H7 (cell line): ENCODE measurements around the gene NCS1. TPM values are rescaled to one million over a fixed set of nuclear protein-coding genes. Genes with fewer than 3 reads are reported as not detected.
"Not testable (repeated sequence)": the region's sequence is repeated elsewhere in the genome, so short reads cannot be mapped to it uniquely, and the experiment has no call there.

Source experiments
- DNase-seq: peaks from one replicate; pipeline ENCODE4 v3.0.0; 2012
- H3K27me3 ChIP-seq: 2 replicates; pipeline ENCODE4 v1.6.0; 2011; ENCODE audit warnings: mild to moderate bottlenecking, low read length; ENCODE audit not compliant: control insufficient read depth, insufficient read depth
- H3K36me3 ChIP-seq: replicated peaks from 2 replicates; pipeline ENCODE4 v1.5.1; 2011; ENCODE audit warnings: low read length; ENCODE audit not compliant: control insufficient read depth, insufficient read depth
- H3K4me3 ChIP-seq: 2 replicates; pipeline ENCODE4 v1.5.1; 2011; ENCODE audit warnings: low read depth, mild to moderate bottlenecking, control low read depth, low read length, moderate library complexity; ENCODE audit not compliant: insufficient read depth
- total RNA-seq: library from RNA; depleted of rRNA; stranded (reverse); fragments of >200 nt; shearing (Covaris generic); gene quantifications from 2 replicates; pipeline ENCODE4 v1.2.3, GENCODE V29; 2014

The NCS1 gene
- total RNA-seq, 1 experiment from 2014 or later, result 28.3 TPM

- DNase-seq, result no peak
- peaks cover 26% of the 10 kb centered on the region for H3K27me3 ChIP-seq
- peak overlapping the region; percentile 60 for H3K4me3 ChIP-seq
- no peaks in the 10 kb centered on the region for H3K36me3 ChIP-seq
Measured at GRCh38 chr9:130264414-130265350, 92.5 kb downstream of the NCS1 start.

GRCh38 chr9:130265431-130266235 lies 93.4 kb downstream of the NCS1 start, which contains the start of gene HMCN2:
TSS of gene HMCN2 (plus strand) at chr9:130265760. CDS start at chr9:130265879, 119 bp downstream.
- Histone ChIP-seq H3K4me3 (peak within 1 kb of the TSS; percentile 60), H3K27me3 (peaks cover 26% of the 10 kb centered on the region), H3K36me3 (no peaks in the 10 kb centered on the region)
- peak; percentile 91 for DNase-seq

- no peaks in the 10 kb centered on the region for H3K36me3 ChIP-seq
- DNase-seq, result peak; percentile 85
- H3K4me3 ChIP-seq, result peak overlapping the region; percentile 60
- H3K27me3 ChIP-seq, result peaks cover 26% of the 10 kb centered on the region
Measured at GRCh38 chr9:130266236-130267098, 94.3 kb downstream of the NCS1 start.

GRCh38 chr9:130267930-130268329 lies 95.7 kb downstream of the NCS1 start:
- DNase-seq, result no peak
- H3K36me3 ChIP-seq, result no peaks in the 10 kb centered on the region
- peaks cover 26% of the 10 kb centered on the region for H3K27me3 ChIP-seq
- H3K4me3 ChIP-seq, result no peak overlapping the region

GRCh38 chr9:130268521-130269211 lies 96.5 kb downstream of the NCS1 start:
- H3K36me3 ChIP-seq, result no peaks in the 10 kb centered on the region
- peaks cover 26% of the 10 kb centered on the region for H3K27me3 ChIP-seq
- peak; percentile 81 for DNase-seq
- H3K4me3 ChIP-seq, result no peak overlapping the region

GRCh38 chr9:130271473-130271872 lies 99.3 kb downstream of the NCS1 start:
- DNase-seq, result no peak
- H3K36me3 ChIP-seq, result no peaks in the 10 kb centered on the region
- no peak overlapping the region for H3K4me3 ChIP-seq
- H3K27me3 ChIP-seq, result peaks cover 9% of the 10 kb centered on the region

- no peaks in the 10 kb centered on the region for H3K36me3 ChIP-seq
- no peak for DNase-seq
- no peaks in the 10 kb centered on the region for H3K27me3 ChIP-seq
- H3K4me3 ChIP-seq, result no peak overlapping the region
Measured at GRCh38 chr9:130275156-130275555, 103.0 kb downstream of the NCS1 start.

GRCh38 chr9:130276121-130276520 lies 103.9 kb downstream of the NCS1 start:
- H3K4me3 ChIP-seq, result no peak overlapping the region
- DNase-seq, result peak; percentile 69
- H3K27me3 ChIP-seq, result no peaks in the 10 kb centered on the region
- H3K36me3 ChIP-seq, result no peaks in the 10 kb centered on the region

GRCh38 chr9:130276955-130277354 lies 104.8 kb downstream of the NCS1 start:
- no peak overlapping the region for H3K4me3 ChIP-seq
- H3K36me3 ChIP-seq, result no peaks in the 10 kb centered on the region
- no peaks in the 10 kb centered on the region for H3K27me3 ChIP-seq
- DNase-seq, result no peak

GRCh38 chr9:130277525-130277924 lies 105.3 kb downstream of the NCS1 start:
- not testable (repeated sequence) for H3K27me3 ChIP-seq, H3K36me3 ChIP-seq, DNase-seq, H3K4me3 ChIP-seq

GRCh38 chr9:130283539-130284248 lies 111.5 kb downstream of the NCS1 start:
- Histone ChIP-seq H3K27me3 (no peaks in the 10 kb centered on the region), H3K4me3 (no peak overlapping the region)
- no peak for DNase-seq

GRCh38 chr9:130284249-130284625 lies 112.0 kb downstream of the NCS1 start:
- no peak for DNase-seq
- H3K4me3 ChIP-seq, result no peak overlapping the region
- H3K36me3 ChIP-seq, result no peaks in the 10 kb centered on the region
- no peaks in the 10 kb centered on the region for H3K27me3 ChIP-seq

More at GRCh38 chr9:130283539-130284248, 111.5 kb downstream of the NCS1 start:
- no peaks in the 10 kb centered on the region for H3K36me3 ChIP-seq

GRCh38 chr9:130284690-130285089 lies 112.5 kb downstream of the NCS1 start:
- Histone ChIP-seq H3K36me3 (no peaks in the 10 kb centered on the region), H3K27me3 (no peaks in the 10 kb centered on the region), H3K4me3 (no peak overlapping the region)
- no peak for DNase-seq
